ENCODE measurements around the gene CASKIN2.

- TF ChIP-seq CTCF (IDR thresholded peaks at IDR 0.05) (no peak), POLR2A (IDR thresholded peaks at IDR 0.05) (no peak)
Measured at GRCh38 chr17:75475144-75475835, 40.0 kb downstream of the CASKIN2 start.

All from esophagus squamous epithelium (tissue), 4 donors.